Measurements from ENCODE around the gene HIGD1B.

The HIGD1B gene

GRCh38 chr17:44871556-44871955 lies 23.9 kb downstream of the HIGD1B start:
- no peak for TF ChIP-seq CTCF (IDR thresholded peaks at IDR 0.05; ENCODE audit: low read depth, low read length)
- DNase-seq (ENCODE audit: extremely low read depth, low read depth), result no peak

GRCh38 chr17:44872131-44872768 lies 24.6 kb downstream of the HIGD1B start:
- no peak for DNase-seq (ENCODE audit: extremely low read depth, low read depth)
- no peak for TF ChIP-seq CTCF (IDR thresholded peaks at IDR 0.05; ENCODE audit: low read depth, low read length)

- TF ChIP-seq CTCF (IDR thresholded peaks at IDR 0.05; ENCODE audit: low read depth, low read length), result no peak
- no peak for DNase-seq (ENCODE audit: extremely low read depth, low read depth)
Observed at GRCh38 chr17:44875761-44876160, 28.1 kb downstream of the HIGD1B start.

- DNase-seq (ENCODE audit: extremely low read depth, low read depth), result no peak
- TF ChIP-seq CTCF (IDR thresholded peaks at IDR 0.05; ENCODE audit: low read depth, low read length), result no peak
Observed at GRCh38 chr17:44877121-44877520, 29.4 kb downstream of the HIGD1B start.

GRCh38 chr17:44878627-44879221 lies 31.0 kb downstream of the HIGD1B start:
- TF ChIP-seq CTCF (IDR thresholded peaks at IDR 0.05; ENCODE audit: low read depth, low read length), result peak; percentile 61
- no peak for DNase-seq (ENCODE audit: extremely low read depth, low read depth)

- no peak for TF ChIP-seq CTCF (IDR thresholded peaks at IDR 0.05; ENCODE audit: low read depth, low read length)
- no peak for DNase-seq (ENCODE audit: extremely low read depth, low read depth)
Observed at GRCh38 chr17:44879376-44879775, 31.7 kb downstream of the HIGD1B start.

GRCh38 chr17:44880062-44880461 lies 32.4 kb downstream of the HIGD1B start:
- no peak for TF ChIP-seq CTCF (IDR thresholded peaks at IDR 0.05; ENCODE audit: low read depth, low read length)
- DNase-seq (ENCODE audit: extremely low read depth, low read depth), result no peak
